Gastroesophageal sphincter (tissue), 4 donors: ENCODE results near the gene TECTB. TPM values are rescaled to one million over a fixed set of nuclear protein-coding genes. Genes with fewer than 3 reads are reported as not detected.

Experiments used
- ATAC-seq: fragments of 150-250 bp; one replicate; pipeline ENCODE4 v1.9.1; 2016; ENCODE audit warnings: mild to moderate bottlenecking, moderate library complexity
- H3K27ac ChIP-seq, 4 donors: fragments of 200-600 bp; sonication (generic) in 3 of 4; 1 replicate in 3 of 4; 2 replicates in 1 of 4; pipeline ENCODE4 v1.5.1; 2016 to 2019
- H3K27me3 ChIP-seq: fragments of 200-600 bp; sonication (generic); one replicate; pipeline ENCODE4 v1.5.1; 2019
- H3K36me3 ChIP-seq, 2 donors: fragments of 200-600 bp; sonication (generic); one replicate each; pipeline ENCODE4 v1.5.1; 2019; ENCODE audit warnings: control low read depth in 1 of 2
- H3K4me1 ChIP-seq, 3 donors: fragments of 200-600 bp; sonication (generic); 1 replicate in 2 of 3; 2 replicates in 1 of 3; pipeline ENCODE4 v1.5.1; 2016 to 2019; ENCODE audit warnings: control low read depth in 2 of 3
- H3K4me3 ChIP-seq, 2 donors: fragments of 200-600 bp; sonication (generic); one replicate each; pipeline ENCODE4 v1.5.1; 2019; ENCODE audit warnings: mild to moderate bottlenecking in 1 of 2, moderate library complexity in 1 of 2
- H3K9me3 ChIP-seq, 3 donors: fragments of 200-600 bp; sonication (generic); one replicate each; pipeline ENCODE4 v1.5.1; 2017 to 2019; ENCODE audit warnings: control low read depth in 2 of 3
- EP300 ChIP-seq: sonication (generic); formaldehyde crosslinking; IDR thresholded peaks from one replicate; pipeline ENCODE4 v1.6.1; 2017; ENCODE audit warnings: antibody characterized with exemption, mild to moderate bottlenecking
- POLR2A ChIP-seq, 2 donors: fragments of 450-650 bp; IDR thresholded peaks; one replicate each; pipeline ENCODE4 v1.6.1; 2017; ENCODE audit warnings: antibody characterized with exemption in 2 of 2, mild to moderate bottlenecking in 2 of 2, moderate library complexity in 1 of 2
- POLR2AphosphoS5 ChIP-seq: sonication (generic); formaldehyde crosslinking; IDR thresholded peaks from one replicate; pipeline ENCODE4 v1.6.1; 2017; ENCODE audit warnings: antibody characterized with exemption
- WGBS, 2 donors: methylation state at CpG; one replicate each; pipeline ENCODE4 v1.1.5; 2018; ENCODE audit warnings: low coverage in 1 of 2; 5-methylcytosine and 5-hydroxymethylcytosine counted together
- total RNA-seq, 4 donors: library from RNA; depleted of rRNA; stranded (reverse); fragments of >200 nt; gene quantifications; one replicate each; pipeline ENCODE4 v1.1.0, GENCODE V29; 2016
- TF ChIP-seq, protein P1 (sequence below), 4 experiments: fragments of 200-600 bp in 2 of 4; fragments of 450-650 bp in 2 of 4; sonication (generic) in 1 of 4; IDR thresholded peaks; one replicate each; pipeline ENCODE4 v1.5.1; 2017 to 2019; ENCODE audit warnings: antibody characterized with exemption in 4 of 4, mild to moderate bottlenecking in 2 of 4, moderate library complexity in 2 of 4

The TECTB gene
- total RNA-seq, 4 donors from 2014 or later: not detected

DNA sequence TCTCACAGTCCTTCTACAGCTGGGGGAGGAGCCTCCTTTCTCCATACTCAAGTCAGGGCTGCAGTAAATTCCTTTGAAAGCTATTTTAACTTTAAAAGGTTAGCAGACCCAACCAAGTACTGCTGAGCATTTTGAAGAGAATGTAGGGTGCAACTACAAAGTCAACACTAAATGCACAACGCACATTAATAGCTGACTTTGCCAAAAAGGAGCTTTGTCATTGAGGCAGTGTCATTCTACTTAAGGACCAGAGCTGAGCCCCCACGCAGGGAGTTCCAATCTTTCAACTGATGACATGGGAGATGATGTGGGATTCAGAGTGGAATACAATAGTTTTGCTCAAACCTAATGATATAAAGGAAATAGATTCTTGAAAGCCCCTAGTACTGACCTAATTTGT, 20.3 kb downstream of the TECTB start:
- Histone ChIP-seq H3K27ac (no peak overlapping the region), H3K9me3 (no peaks in the 10 kb centered on the region), H3K4me3 (no peak overlapping the region), H3K27me3 (no peaks in the 10 kb centered on the region), H3K4me1 (no peaks in the 10 kb centered on the region), H3K36me3 (no peaks in the 10 kb centered on the region)
- no peak for ATAC-seq
- TF ChIP-seq EP300: no peak
- no peak for TF ChIP-seq POLR2A (IDR thresholded peaks at IDR 0.05)
- TF ChIP-seq POLR2AphosphoS5: no peak
- TF ChIP-seq, protein P1, sequence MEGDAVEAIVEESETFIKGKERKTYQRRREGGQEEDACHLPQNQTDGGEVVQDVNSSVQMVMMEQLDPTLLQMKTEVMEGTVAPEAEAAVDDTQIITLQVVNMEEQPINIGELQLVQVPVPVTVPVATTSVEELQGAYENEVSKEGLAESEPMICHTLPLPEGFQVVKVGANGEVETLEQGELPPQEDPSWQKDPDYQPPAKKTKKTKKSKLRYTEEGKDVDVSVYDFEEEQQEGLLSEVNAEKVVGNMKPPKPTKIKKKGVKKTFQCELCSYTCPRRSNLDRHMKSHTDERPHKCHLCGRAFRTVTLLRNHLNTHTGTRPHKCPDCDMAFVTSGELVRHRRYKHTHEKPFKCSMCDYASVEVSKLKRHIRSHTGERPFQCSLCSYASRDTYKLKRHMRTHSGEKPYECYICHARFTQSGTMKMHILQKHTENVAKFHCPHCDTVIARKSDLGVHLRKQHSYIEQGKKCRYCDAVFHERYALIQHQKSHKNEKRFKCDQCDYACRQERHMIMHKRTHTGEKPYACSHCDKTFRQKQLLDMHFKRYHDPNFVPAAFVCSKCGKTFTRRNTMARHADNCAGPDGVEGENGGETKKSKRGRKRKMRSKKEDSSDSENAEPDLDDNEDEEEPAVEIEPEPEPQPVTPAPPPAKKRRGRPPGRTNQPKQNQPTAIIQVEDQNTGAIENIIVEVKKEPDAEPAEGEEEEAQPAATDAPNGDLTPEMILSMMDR (IDR thresholded peaks at IDR 0.05): no peak
- 76 to 83% methylated on average over 2 of the region's 2 CpGs for WGBS, 2 donors

DNA sequence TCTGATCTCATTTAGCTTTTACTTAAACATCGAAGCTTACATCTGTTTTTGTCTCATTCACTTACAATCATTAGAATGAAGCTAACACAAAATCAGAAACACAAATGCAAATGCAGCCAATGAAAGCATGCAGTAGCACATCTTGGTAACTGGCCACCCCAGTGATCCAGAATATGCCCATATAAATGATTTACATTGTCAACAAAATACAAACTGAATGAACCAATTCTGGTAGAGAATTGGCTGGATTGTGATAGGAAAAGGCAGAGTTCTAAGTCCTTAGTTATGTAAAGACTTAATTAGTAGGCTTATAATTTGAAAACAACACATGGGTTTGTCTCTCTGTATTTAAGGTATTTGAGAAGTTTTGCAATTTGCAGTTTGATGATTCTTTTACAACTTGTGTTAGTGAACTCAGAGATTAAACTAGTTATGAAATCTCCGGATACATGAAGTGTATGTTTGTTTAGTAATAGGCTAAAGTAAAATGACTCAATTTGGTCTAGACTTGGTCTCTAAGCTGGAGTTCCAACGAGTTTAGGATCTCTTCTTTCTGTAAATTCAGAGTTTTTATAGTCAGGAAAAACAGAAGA, 21.2 kb downstream of the TECTB start:
- H3K36me3 ChIP-seq: no peaks in the 10 kb centered on the region
- TF ChIP-seq POLR2A (IDR thresholded peaks at IDR 0.05) (no peak), POLR2AphosphoS5 (no peak), EP300 (no peak)
- TF ChIP-seq, protein P1 (IDR thresholded peaks at IDR 0.05): no peak
- H3K4me1 ChIP-seq: no peaks in the 10 kb centered on the region
- 63 to 89% methylated on average over 3 of the region's 3 CpGs for WGBS, 2 donors
- no peak overlapping the region for H3K27ac ChIP-seq
- H3K4me3 ChIP-seq: no peak overlapping the region
- H3K9me3 ChIP-seq: no peaks in the 10 kb centered on the region
- ATAC-seq: no peak
- peaks cover 4% of the 10 kb centered on the region for H3K27me3 ChIP-seq

DNA sequence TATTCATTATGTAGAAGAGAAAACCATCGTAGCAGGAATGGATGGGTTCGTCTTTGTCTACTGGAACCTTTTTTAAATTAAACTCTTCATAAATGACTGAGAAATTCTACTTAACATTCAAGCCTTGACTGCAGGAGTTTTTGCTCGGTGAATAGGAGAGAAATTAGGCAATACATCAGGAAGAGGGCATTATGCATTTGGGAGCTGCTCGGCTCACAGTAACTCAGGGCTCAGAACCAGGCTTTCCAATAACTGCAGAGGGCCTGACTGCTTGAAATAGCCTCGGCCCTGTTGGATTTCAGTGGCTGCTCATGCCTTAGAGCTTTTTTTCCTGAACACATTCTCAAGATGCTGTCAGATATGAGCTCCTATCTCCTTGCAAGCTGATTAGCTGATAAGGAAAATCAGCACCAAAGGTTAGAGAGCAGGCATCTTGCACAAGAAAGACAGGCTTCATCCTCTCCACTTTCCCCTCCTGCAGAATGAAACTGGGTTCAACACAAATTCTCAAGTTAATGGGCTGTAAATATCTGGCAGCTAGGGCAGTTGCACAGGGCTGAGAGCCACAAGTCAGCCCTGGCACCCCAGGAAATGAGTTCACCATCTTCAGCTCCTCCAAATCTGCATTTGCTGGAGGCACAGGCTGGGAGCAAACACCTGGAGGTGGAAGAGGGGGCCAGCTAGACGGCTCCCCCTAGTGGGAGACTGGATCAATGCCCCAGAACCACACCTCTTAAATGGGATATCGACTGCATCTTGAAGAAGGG, 24.3 kb downstream of the TECTB start:
- no peaks in the 10 kb centered on the region for H3K4me1 ChIP-seq
- ATAC-seq: no peak
- TF ChIP-seq EP300 (no peak), POLR2A (IDR thresholded peaks at IDR 0.05) (no peak), POLR2AphosphoS5 (no peak)
- TF ChIP-seq, protein P1 (IDR thresholded peaks at IDR 0.05): peak; percentile 46 to 69 (median 50)
- H3K36me3 ChIP-seq: no peaks in the 10 kb centered on the region
- no peak overlapping the region for H3K4me3 ChIP-seq
- no peak overlapping the region for H3K27ac ChIP-seq
- H3K9me3 ChIP-seq: no peaks in the 10 kb centered on the region
- WGBS, 2 donors: 27 to 49% methylated on average over 5 to 6 of the region's 7 CpGs
- H3K27me3 ChIP-seq: peaks cover 20% of the 10 kb centered on the region

DNA sequence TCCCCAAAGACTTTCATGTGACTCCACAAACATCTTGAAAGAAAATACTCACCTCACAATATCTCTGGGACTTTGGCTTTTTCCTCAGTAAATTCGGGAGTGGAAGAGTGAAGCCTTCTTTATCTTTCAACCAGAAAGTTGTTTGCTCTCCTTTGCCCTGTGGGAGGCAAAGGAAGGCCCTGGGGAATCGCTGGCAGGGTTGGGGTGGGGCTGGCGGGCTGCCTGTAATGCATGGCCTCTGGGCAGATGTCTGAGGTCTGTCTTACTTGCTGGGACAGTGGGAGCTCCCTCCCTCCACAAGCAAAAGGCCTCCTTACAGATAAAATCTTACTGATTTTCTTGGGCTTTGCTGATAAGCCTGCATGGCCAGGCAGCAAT, 24.9 kb downstream of the TECTB start:
- 17 to 25% methylated on average over 1 to 3 of the region's 3 CpGs for WGBS, 2 donors

More for the DNA sequence above, 24.9 kb downstream of the TECTB start:
- ATAC-seq: no peak
- Histone ChIP-seq H3K4me3 (no peak overlapping the region), H3K27ac (no peak overlapping the region), H3K36me3 (no peaks in the 10 kb centered on the region), H3K4me1 (no peaks in the 10 kb centered on the region), H3K9me3 (no peaks in the 10 kb centered on the region), H3K27me3 (peaks cover 23% of the 10 kb centered on the region)
- no peak for TF ChIP-seq POLR2AphosphoS5
- TF ChIP-seq, protein P1 (IDR thresholded peaks at IDR 0.05): no peak
- TF ChIP-seq EP300: no peak
- TF ChIP-seq POLR2A (IDR thresholded peaks at IDR 0.05): no peak
